Coronary artery (tissue), 2 donors: Measurements from ENCODE around the gene CLCN6.

Experiments
- DNase-seq: peaks from one replicate; pipeline ENCODE4 v3.0.0-alpha.2; 2017; ENCODE audit warnings: low spot score
- H3K27ac ChIP-seq, 2 donors: fragments of 200-600 bp; sonication (generic); one replicate each; pipeline ENCODE4 v1.5.1; 2016 to 2019
- H3K4me3 ChIP-seq: fragments of 200-600 bp; sonication (generic); 2 replicates; pipeline ENCODE4 v1.5.1; 2016; ENCODE audit warnings: mild to moderate bottlenecking, moderate library complexity
- CTCF ChIP-seq: fragments of 200-600 bp; sonication (generic); IDR thresholded peaks from one replicate; pipeline ENCODE4 v1.5.1; 2019; ENCODE audit warnings: antibody characterized with exemption

Gene CLCN6

GRCh38 chr1:11784993-11785769, 20.8 kb upstream of the CLCN6 start:
- peak overlapping the region; percentile 63 for H3K4me3 ChIP-seq
- DNase-seq, result no peak
- H3K27ac ChIP-seq, result peak overlapping the region in 1 of 2 donors; percentile 44
- TF ChIP-seq CTCF, result peak; percentile 80

GRCh38 chr1:11786168-11786567, 19.8 kb upstream of the CLCN6 start:
- no peak overlapping the region for H3K27ac ChIP-seq
- DNase-seq, result no peak
- TF ChIP-seq CTCF, result no peak
- H3K4me3 ChIP-seq, result no peak overlapping the region

- peak overlapping the region; percentile 79 to 99 for H3K27ac ChIP-seq
- TF ChIP-seq CTCF, result no peak
- H3K4me3 ChIP-seq, result peak overlapping the region; percentile 57
- DNase-seq, result no peak
Measured at GRCh38 chr1:11787251-11787803, 18.7 kb upstream of the CLCN6 start.

GRCh38 chr1:11787804-11788436, 18.1 kb upstream of the CLCN6 start:
- peak overlapping the region; percentile 57 for H3K4me3 ChIP-seq
- no peak for TF ChIP-seq CTCF
- DNase-seq, result no peak
- peak overlapping the region; percentile 79 to 99 for H3K27ac ChIP-seq

- H3K4me3 ChIP-seq, result no peak overlapping the region
- no peak for DNase-seq
- peak overlapping the region; percentile 79 to 99 for H3K27ac ChIP-seq
- TF ChIP-seq CTCF, result no peak
Measured at GRCh38 chr1:11788549-11789053, 17.4 kb upstream of the CLCN6 start.

GRCh38 chr1:11789126-11790067, 16.6 kb upstream of the CLCN6 start:
- H3K4me3 ChIP-seq, result no peak overlapping the region
- TF ChIP-seq CTCF, result no peak
- peak overlapping the region; percentile 79 to 99 for H3K27ac ChIP-seq
- no peak for DNase-seq
